SK-N-MC (cell line): ENCODE results near the gene HOXA4.

ENCODE experiments used
- DNase-seq: peaks from one replicate; pipeline ENCODE4 v3.0.0-alpha.2; 2011; ENCODE audit warnings: low read depth, low spot score
- H3K27ac ChIP-seq: fragments of 200-600 bp; sonication (generic); 2 replicates; pipeline ENCODE4 v1.5.1; 2016; ENCODE audit warnings: mixed run types
- H3K36me3 ChIP-seq: fragments of 200-600 bp; sonication (generic); 2 replicates; pipeline ENCODE4 v1.6.1; 2017; ENCODE audit warnings: antibody characterized with exemption, low read length, mixed read lengths; ENCODE audit not compliant: insufficient read depth
- H3K4me3 ChIP-seq: fragments of 200-600 bp; sonication (generic); 2 replicates; pipeline ENCODE4 v1.5.1; 2016
- H3K9ac ChIP-seq: fragments of 200-600 bp; sonication (generic); 2 replicates; pipeline ENCODE4 v1.8.0; 2017; ENCODE audit warnings: mixed run types, mixed read lengths; ENCODE audit not compliant: insufficient read length
- H3K9me3 ChIP-seq: fragments of 200-600 bp; sonication (generic); 2 replicates; pipeline ENCODE4 v1.6.1; 2017; ENCODE audit warnings: low read depth, mild to moderate bottlenecking, antibody characterized with exemption, low read length, moderate library complexity, mixed read lengths
- EZH2 ChIP-seq: fragments of 200-600 bp; sonication (generic); IDR thresholded peaks from one replicate; pipeline ENCODE4 v1.6.1; 2017; ENCODE audit warnings: antibody characterized with exemption
- FOXP2 ChIP-seq: optimal IDR thresholded peaks from 2 replicates; pipeline ENCODE3; 2011; ENCODE audit warnings: mild to moderate bottlenecking, moderate library complexity; ENCODE audit not compliant: insufficient read depth; ENCODE audit errors: extremely low read length, control extremely low read depth
- POLR2AphosphoS5 ChIP-seq: IDR thresholded peaks from 2 replicates; pipeline ENCODE4 v1.6.1; 2012; ENCODE audit warnings: mild to moderate bottlenecking, low read depth, low read length, borderline replicate concordance

HOXA4 gene

DNA sequence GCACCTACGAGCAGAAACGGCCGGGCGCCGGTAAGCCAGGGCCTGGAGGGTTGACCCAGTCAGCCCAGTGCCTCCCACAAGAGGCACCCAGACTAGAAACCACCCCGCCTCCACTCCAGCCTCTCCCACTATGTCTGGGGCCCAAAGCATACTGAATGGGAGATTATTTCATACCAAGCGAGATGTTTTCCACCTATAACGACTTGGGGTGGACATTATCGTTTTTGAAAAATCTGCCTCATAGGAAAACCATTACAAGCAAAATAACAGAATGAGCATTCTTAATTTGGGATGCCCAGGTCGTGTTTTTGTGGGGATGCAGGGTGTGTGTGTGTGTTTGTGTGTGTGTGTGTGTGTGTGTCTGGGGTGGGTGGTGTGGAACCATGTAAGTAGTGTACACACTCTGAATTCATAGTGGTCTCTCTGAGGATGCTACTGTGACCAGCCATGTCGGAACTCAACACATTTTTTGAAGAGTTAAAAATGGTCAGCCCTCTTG, 15.4 kb upstream of the HOXA4 start:
- no peak overlapping the region for H3K9ac ChIP-seq
- no peak for TF ChIP-seq FOXP2
- no peak for TF ChIP-seq POLR2AphosphoS5
- no peak for TF ChIP-seq EZH2
- no peaks in the 10 kb centered on the region for H3K9me3 ChIP-seq
- no peak overlapping the region for H3K27ac ChIP-seq
- DNase-seq = no peak
- H3K36me3 ChIP-seq = no peaks in the 10 kb centered on the region
- H3K4me3 ChIP-seq = no peak overlapping the region

DNA sequence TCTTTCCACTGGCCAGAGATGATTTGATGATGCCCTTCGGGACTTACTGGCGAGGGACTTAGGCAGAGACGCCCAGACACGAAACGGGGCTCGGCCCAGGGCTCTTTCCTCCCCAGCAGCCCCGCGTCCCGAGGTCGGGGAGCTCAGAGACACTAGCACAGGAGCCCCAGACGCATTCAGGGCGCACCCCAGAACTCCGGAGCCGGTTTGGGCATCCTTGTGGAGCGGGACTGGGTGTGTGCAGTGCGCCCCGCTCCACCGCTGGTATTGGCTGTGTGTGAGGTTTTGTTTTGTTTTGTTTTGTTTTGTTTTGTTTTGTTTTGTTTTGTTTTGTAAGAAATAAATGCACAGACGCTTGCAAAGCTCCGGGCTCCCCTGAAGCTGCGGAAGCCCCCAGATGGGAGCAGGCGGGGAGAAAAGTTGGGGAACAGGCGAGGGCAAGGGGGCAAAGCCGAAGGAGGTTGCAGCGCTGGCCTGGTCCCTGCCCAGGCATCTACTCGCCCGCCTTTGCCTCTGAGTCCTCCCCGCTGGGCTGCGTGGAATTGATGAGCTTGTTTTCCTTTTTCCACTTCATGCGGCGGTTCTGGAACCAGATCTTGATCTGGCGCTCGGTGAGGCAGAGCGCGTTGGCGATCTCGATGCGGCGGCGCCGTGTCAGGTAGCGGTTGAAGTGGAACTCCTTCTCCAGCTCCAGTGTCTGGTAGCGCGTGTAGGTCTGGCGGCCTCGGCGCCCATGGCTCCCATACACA, 14.8 kb upstream of the HOXA4 start:
- no peak for DNase-seq
- H3K36me3 ChIP-seq = no peaks in the 10 kb centered on the region
- H3K9ac ChIP-seq = no peak overlapping the region
- TF ChIP-seq FOXP2 (no peak), POLR2AphosphoS5 (no peak), EZH2 (no peak)
- no peak overlapping the region for H3K27ac ChIP-seq
- no peaks in the 10 kb centered on the region for H3K9me3 ChIP-seq
- H3K4me3 ChIP-seq = no peak overlapping the region

DNA sequence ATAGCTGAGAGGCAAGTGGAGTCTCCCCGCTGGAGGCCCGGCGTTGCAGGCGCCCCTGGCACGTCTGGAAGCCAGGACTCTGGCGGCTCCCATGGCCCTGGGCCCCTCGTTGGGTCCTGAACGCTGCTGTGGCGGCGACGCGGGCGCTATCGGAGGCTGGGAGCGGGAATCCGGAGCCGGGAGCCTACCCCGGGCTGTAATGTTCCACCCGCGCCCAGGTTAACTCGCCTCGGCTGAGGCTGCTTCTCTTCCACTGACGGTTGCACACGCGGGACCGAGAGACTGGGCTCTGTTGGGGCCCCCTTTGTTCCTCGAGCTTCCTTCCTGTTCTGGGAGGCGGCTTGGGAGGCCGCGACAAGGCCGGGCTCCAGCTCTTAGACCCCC, 14.2 kb upstream of the HOXA4 start:
- no peak for DNase-seq
- no peaks in the 10 kb centered on the region for H3K36me3 ChIP-seq
- H3K27ac ChIP-seq = no peak overlapping the region
- no peaks in the 10 kb centered on the region for H3K9me3 ChIP-seq
- H3K4me3 ChIP-seq = no peak overlapping the region
- H3K9ac ChIP-seq = no peak overlapping the region
- TF ChIP-seq POLR2AphosphoS5 (no peak), EZH2 (no peak), FOXP2 (no peak)

DNA sequence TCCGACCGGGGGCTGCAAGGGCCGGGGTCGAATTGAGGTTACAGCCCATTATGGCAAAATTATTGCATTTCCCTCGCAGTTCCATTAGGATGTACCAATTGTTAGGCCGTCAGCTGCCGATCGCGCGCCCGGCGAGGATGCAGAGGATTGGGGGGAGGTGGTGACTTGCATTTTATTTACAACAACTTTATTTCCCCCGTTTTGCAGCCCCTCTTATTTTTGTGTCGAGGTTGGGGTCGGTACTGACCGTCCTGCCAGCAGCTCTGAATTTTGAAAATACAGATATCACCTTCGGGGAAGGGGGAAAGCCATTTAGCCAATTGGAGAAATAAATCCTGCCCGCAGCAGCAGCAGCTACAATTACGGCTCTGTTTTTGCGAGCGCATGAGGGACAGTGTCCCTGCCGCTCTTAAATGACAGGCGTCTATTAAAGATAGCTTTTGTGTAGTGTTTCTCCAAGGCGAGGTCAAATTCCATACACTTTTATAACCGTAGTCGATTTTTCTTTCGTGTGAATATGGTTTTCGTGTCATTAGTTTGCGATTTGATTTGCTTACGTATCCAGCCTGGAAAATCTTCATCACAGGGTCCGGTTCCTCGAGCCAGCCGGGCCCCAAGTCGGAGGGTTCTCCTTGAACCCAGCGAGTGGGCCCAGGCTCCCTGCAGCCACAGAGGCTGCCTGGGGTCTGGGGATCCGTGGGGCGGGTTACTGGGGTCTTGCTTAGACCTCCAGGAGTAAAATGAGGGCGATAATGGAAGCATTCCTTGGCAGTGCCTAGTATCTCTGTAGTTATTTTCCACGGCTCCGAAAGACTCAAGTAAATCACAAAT, 13.6 kb upstream of the HOXA4 start:
- H3K9me3 ChIP-seq = no peaks in the 10 kb centered on the region
- H3K27ac ChIP-seq = no peak overlapping the region
- no peaks in the 10 kb centered on the region for H3K36me3 ChIP-seq
- H3K4me3 ChIP-seq = peak overlapping the region; percentile 76
- no peak overlapping the region for H3K9ac ChIP-seq
- no peak for TF ChIP-seq POLR2AphosphoS5
- TF ChIP-seq EZH2 = no peak
- no peak for TF ChIP-seq FOXP2
- DNase-seq = no peak

DNA sequence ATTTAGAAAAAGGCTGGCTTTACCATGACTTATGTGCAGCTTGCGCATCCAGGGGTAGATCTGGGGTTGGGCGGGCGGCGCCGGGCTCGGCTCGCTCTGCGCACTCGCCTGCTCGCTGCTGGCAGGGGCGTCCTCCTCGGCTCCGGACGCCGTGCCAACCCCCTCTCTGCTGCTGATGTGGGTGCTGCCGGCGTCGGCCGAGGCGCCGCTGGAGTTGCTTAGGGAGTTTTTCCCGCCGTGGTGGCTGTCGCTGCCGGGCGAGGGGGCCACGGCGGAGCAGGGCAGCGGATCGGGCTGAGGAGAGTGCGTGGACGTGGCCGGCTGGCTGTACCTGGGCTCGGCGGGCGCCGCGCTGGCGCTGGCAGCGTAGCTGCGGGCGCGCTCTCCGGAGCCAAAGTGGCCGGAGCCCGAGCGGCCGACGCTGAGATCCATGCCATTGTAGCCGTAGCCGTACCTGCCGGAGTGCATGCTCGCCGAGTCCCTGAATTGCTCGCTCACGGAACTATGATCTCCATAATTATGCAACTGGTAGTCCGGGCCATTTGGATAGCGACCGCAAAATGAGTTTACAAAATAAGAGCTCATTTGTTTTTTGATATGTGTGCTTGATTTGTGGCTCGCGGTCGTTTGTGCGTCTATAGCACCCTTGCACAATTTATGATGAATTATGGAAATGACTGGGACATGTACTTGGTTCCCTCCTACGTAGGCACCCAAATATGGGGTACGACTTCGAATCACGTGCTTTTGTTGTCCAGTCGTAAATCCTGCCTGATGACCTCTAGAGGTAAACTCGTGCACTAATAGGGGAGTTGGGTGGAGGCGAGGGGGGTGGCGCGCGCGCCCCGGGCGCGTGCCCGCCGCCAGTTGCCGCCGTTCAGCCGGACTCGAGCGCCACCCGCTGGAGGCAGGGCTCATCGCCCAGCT, 12.7 kb upstream of the HOXA4 start, which contains the start of gene HOXA5:
Gene HOXA5, minus strand, starts transcription at position 659 of the 927 bp plus-strand sequence. Its CDS starts 74 bp downstream, at position 585.
- H3K27ac ChIP-seq = no peak within 1 kb of the TSS
- H3K9ac ChIP-seq = no peak within 1 kb of the TSS
- no peak for DNase-seq
- H3K36me3 ChIP-seq = no peaks in the 10 kb centered on the region
- no peaks in the 10 kb centered on the region for H3K9me3 ChIP-seq
- no peak for TF ChIP-seq FOXP2
- TF ChIP-seq EZH2 = peak; percentile 86
- peak within 1 kb of the TSS; percentile 76 for H3K4me3 ChIP-seq

DNA sequence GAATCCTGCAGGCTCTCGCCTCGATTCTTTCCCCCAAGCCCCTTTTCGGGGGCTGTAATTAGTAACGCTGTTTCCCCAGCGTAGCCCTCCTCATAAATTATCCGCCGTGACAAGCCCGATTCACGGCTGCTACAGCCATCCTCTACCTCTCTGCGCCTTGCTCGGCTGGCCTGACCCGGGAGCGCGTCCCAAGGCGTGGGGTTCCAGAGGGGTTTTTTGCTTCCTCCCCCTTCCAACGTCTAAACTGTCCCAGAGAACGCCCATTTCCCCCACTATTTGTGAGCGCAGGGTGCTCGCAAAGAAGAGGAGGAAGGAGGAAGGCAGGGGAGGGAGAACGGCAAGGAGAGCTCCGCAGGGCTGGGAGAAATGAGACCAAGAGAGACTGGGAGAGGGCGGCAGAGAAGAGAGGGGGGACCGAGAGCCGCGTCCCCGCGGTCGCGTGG, 12.0 kb upstream of the HOXA4 start:
- Histone ChIP-seq H3K9ac (no peak overlapping the region), H3K27ac (no peak overlapping the region), H3K4me3 (peak overlapping the region; percentile 76; the same call in 1 of the 2 replicates), H3K9me3 (no peaks in the 10 kb centered on the region), H3K36me3 (no peaks in the 10 kb centered on the region)
- TF ChIP-seq POLR2AphosphoS5 = no peak
- no peak for TF ChIP-seq FOXP2
- TF ChIP-seq EZH2 = no peak
- no peak for DNase-seq

DNA sequence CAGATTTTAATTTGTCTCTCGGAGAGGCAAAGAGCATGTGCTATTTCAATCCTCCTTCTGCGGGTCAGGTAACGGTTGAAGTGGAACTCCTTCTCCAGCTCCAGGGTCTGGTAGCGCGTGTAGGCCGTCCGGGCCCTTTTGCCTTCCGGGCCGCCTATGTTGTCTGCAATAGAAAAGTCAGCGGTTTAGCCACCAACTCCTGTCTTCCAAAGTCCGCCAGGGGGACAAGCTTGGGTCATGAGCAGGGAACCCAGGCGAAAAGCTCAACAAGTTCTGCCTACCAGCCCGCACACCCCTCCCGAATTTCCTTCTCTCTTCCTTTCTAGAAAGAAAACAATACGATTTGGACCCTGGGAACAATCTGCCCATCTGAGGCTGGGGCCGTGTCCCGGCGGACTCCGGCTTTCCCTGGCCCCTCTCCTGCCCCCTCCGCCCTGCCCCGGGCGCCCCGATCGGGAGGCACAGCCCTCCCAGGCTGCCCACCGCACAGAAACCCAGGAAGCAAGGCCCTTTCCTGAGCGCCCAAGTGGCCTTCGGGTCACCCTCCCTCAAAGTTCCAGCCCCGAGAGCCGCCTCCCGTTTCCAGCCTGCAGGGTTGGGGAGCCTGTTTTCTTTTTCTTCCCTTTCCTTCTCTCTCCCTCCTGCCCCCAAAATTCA, 11.5 kb upstream of the HOXA4 start:
- no peak overlapping the region for H3K9ac ChIP-seq
- H3K27ac ChIP-seq = no peak overlapping the region
- H3K4me3 ChIP-seq = no peak overlapping the region
- no peak for DNase-seq
- H3K36me3 ChIP-seq = no peaks in the 10 kb centered on the region
- TF ChIP-seq POLR2AphosphoS5 = no peak
- TF ChIP-seq EZH2 = no peak
- no peak for TF ChIP-seq FOXP2
- no peaks in the 10 kb centered on the region for H3K9me3 ChIP-seq
